ELF-1 (cell line): Measurements from ENCODE around the gene EPOP.

Experiments used
- DNase-seq: peaks from one replicate; pipeline ENCODE4 v3.0.0-alpha.2; 2016; ENCODE audit warnings: low read depth, low spot score

Gene EPOP

DNA sequence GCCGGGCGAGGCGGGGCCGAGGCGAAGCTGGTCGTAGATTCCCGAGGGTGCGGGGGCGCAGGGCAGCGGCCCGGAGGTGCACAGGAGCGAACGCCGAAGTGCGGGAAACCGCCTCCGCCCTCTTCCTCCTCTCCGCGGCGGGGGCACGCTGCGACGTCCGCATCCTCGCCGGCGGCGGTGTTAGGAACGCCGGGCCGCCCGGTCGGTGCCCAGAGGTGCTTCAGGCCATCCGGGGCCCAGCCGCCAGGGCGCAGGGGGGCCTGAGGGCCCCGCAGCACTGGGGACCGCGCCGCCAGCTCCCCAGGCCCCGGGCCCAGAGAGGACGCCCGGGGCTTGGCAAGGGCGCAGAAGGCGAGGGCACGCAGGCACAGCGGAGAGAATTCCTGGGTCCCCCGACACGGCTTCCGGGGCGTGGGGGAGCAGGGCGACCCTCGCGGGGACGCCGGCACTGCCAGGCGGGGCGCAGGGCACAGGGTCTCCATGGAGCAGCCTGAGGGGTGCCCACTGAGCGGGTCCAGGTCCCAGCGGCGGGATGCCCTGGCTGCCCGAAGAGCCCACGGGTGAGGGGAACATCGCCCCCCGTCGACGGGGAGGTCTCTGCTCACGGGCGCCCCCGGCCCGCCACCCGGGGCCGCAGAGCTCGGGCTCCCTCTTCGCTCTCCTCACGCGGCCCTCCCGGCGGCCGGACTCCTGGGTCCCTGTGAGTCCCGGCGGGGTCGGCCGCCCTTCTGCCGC lies 576 bp downstream of the EPOP start:
- peak; percentile 55 for DNase-seq

DNA sequence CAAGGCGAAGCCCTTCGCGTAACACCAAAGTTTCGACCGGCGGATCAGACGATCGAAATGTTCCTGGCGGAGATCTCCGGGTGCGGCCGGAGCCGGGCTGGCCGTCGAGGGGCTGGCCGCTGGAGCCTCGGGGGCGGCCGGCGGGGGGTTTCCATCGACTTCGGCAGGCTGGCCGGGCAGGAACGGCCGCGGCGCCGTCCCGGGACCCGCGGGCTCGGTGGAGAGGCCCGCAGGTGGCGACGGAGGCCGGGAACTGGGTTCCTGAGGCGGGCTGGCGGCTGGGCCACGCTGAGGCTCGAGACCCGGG lies 1.1 kb downstream of the EPOP start:
- DNase-seq: peak; percentile 54

DNA sequence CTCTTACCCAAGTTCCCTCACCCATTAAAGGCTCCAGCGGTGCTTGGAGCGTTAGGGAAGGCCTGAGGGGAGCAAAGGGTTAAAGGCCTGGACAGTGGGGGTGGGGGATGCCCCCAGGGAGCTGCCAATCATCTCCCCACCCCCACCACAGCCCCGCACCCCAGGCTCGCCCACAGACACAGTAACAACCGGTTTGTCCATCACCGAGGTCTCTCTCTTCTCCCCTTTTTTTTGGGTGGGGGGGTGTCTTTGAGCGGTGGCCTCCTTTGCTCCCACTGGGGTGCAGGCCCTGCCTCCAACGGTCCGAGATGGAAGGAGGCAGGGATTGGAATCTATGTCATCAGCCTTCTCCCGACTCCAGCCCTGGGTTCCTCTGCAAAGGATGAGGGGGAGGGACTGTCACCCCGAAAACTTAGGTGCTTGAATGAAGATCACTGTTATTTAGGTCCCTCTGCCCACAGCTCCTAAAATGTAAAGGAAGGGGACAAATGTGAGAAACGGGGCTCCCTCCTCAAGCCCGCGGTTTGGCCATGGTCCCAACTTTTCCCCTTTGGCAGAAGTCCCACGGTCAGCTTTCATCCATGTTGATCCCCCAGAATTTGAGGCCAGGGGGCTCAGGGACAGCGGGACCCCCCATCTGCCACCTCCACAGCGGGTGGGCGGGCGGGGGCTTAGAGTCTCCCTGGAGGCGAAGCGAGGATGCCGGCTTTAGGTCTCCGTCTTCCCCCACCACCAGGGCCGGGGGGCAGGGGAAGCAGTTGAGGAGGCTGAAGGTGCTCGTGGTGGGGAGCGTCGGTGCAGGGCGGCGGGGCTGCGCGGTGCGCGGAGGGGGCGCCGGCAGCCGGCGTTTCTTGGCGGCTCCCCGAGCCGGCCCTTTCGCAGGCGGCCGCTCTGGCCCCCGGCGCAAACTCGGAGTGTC lies 1.7 kb downstream of the EPOP start:
- DNase-seq: peak; percentile 60

DNA sequence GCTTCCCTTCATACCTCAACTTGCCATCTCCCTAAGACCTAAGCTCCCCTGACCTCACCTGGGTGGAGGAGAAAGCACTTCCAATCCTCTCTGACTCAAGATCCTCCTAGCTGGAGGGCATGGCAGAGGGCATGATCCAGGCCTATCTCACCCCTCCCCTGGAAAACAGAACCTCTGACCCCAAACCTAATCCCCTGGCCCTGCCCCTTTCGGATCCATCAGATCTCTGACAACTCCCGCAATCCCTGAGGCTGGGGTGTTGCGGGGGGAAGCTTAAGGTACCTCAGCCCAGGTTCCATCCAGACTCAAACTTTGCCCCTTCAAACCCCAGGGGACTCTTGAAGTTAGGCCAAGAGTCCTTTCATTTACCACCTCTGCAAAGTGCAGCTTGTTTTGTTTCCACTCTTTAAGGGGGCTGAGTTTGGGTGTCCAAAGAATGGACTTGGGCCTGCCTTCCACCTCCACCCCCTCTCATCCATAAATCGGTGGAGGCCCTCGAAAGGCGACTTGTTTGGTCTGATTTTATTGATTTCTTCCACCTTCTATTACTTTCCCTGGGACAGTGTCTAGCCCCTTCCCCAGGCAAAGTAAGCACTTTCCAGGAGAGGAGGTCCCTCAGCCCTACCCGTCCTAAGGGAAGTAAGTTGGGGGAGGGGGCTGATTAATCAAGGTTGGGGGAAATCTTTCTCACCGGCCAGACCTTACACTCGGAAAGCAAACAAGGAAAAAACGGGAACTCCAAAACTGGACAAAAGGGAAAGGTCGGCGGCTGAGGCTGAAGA lies 2.6 kb downstream of the EPOP start:
- DNase-seq: peak; percentile 65

DNA sequence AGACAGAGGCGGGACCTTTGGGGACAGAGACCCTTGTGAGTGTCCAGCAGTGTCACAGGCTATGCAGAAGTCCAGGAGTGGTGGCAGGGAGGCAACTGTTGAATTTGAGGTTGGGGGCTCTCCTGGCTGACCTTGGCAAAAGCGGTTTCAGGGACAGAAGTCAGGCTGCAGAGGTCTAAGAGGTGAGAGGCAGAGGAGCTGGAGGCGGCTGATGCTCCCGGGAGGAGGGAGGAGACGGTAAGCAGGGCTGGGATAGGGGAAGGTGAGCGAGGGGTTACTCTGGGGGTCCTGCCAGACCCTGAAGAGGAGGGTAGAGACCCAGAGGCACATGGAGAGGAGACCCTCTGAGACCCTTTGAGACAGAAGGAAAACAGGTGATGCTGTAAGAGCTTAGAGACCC lies 5.2 kb downstream of the EPOP start:
- DNase-seq: no peak

DNA sequence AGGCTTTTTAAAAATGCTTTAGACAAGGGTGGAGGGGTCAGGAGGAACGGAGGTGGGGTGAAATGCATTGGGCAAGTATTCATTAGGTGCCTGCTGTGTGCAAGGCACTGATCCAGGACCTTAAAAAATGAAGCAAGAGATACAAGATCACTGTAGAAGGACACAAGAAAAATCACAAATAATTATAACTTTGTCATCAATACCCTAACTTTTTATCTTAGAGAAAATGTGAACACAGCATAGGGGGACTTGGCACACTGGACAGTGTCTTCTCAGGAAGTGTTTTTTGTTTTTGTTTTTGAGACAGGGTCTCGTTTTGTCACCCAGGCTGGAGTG lies 7.0 kb downstream of the EPOP start:
- DNase-seq: no peak

DNA sequence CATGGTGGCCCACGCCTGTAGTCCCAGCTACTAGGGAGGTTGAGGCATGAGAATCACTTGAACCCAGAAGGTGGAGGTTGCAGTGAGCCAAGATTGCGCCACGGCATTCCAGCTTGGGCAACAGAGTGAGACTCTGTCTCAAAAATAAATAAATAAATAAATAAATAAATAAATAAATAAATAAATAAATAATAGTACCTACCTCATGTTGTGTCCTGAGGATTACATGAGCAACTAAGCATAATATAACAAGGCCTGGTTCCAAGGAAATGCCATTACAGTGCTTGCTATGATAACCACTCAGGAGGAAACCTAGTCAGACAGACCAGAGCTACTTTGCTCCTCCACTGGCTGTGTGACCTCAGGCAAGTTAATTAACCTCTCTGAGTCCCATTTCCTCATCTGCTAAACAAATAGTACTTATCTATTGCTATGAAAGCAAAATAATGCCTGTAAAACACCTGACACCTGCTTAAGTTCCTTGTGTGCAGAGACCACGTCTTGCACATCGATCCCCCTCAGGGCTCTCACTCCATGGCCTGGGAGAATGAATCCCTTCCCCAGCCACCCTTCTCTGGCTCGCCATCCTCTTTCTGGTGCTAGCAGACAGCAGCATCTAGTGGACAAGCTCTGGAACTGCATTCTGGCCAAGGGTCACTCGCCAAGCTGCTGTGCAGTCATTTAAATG lies 7.5 kb downstream of the EPOP start:
- peak; percentile 85 for DNase-seq

DNA sequence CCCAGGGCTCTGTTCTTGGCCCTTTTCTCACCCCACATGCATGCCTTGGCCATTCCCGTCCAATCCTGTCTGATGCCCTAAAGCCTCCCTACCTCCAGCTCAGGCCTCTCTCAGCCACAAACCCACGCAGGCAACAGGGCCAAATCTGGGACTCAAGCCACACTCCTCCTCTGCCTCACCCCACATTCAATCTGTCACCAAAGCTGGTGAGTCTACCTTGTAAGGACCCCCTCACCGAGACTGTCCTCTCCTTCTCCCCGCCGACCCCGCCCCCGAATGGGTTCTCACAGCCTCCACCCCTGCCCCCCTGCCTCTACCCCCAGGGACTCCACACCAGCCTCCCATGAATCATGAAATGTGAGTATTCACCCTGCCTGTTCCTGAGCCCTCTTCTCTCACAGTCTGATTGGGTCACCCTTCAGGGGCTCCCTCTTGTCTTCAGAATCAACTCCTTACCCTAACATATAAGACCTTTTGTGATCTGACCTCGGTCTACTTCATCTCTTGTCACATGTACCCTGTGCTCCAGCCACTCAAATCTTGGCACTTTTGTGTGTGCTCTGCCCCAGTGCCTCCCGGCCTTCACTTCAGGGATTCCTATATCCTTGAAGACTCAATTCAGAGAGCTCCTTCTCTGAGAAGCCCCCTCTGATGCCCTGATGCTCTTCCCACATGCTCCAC lies 10.7 kb downstream of the EPOP start:
- DNase-seq: no peak

DNA sequence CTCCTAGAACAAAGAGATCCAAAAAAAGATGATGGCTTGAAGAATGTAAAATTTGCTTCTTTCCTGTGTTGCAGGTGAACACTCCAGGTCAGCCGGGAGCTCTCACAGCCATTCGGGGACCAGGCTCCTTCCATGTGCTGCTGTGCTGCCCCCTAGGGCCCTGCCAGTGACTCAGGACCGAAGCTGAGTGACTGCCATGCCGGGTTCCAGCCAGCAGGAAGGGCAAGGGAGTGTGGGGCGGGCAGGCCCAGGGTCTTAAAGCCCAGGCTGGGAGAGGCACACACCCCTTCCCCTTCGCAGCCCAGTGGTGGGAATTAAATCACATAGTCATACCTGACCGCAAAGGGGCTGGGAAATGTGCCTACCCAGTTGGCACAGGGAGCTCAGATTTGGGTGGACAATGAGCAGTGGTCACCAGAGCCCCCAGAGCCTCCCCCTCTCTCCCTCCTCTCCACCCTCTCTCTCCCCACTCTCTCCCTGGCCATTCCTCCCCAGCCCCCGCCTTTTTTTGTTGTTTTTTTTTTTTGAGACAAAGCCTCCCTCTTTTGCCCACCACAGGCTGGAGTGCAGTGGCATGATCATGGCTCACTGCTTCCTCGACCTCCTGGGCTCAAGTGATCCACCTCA lies 11.5 kb downstream of the EPOP start:
- DNase-seq: peak; percentile 94

DNA sequence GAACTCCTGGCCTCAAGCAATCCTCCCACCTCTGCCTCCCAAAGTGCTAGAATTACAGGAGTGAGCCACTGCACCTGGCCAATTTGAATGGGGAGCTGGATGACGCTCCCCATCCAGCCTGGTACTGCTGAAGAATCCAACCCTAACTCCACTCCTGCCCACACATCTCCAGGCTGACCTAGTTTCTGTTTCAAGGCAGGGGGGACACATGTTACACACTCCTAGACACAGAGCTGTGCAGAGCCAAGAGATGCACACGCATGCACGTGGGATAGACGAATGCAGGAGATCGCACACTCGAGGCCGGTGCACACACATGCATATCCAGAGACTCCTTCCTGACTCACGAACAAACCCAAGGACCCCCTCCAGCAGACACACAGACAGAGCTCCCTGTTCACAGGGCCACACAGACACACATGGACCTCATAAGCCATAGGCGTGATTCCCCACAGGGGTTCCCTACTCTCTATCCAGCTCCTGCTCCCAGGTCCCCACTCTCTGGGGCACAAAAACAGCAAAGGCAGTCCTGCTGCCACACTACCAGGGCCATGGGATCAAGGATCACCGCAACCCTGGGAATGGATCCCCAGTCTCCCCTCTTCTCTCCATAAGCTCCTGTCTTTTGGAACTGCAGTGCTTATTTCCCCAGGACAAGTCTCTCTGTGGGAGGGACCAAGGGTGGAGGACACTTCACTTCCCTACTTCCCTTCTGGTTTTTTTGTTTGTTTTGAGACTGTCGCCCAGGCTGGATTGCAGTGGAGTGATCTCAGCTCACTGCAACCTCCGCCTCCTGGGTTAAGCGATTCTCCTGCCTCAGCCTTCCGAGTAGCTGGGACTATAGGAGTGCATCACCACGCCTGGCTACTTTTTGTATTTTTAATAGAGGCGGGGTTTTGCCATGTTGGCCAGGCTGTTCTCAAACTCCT lies 14.4 kb downstream of the EPOP start:
- no peak for DNase-seq

DNA sequence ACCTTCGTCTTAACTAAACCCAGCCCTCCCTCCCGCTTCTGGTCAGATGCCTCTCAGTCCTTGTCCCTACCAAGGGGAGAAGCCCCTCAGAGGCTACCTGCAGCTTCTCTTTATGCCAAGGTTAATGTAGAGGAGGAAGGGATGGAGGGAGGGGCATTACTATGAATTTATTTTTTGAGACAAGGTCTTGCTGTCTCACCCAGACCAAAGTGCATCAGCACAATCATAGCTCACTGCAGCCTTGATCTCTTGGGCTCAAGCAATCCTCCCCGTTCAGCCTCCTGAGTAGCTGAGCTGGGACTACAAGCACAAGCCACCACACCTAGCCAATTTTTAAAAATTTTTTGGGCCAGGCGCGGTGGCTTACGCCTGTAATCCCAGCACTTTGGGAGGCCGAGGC lies 15.3 kb downstream of the EPOP start:
- no peak for DNase-seq

DNA sequence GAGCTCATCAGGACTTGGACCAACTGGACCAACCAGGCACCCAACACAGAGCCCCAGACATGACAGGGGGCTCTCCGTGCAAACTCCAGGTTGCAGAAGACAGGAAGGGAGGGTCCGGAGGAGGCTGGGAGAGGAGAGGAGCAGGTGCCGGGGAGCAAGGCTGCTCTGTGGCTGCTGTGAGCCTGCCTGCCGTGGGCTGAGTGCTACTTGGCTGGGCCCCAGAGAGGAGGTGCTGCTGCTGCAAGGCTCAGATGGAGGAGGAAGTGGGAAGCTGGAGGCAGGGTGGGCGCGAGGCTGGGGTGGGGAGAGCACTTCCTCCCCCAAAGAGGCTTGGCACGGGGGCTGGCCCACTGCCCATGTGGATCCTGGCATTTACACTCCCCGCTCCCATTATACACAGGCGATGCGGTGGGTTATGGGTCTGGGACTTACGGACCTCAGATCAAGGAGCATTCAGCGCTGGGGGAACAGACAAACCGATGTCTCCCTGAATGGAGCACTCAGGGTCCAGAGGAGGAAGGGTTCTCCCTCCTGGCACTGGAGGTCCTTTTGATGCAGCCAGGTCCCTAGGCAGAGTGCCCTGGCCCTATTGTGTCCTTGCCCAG lies 15.9 kb downstream of the EPOP start:
- no peak for DNase-seq

DNA sequence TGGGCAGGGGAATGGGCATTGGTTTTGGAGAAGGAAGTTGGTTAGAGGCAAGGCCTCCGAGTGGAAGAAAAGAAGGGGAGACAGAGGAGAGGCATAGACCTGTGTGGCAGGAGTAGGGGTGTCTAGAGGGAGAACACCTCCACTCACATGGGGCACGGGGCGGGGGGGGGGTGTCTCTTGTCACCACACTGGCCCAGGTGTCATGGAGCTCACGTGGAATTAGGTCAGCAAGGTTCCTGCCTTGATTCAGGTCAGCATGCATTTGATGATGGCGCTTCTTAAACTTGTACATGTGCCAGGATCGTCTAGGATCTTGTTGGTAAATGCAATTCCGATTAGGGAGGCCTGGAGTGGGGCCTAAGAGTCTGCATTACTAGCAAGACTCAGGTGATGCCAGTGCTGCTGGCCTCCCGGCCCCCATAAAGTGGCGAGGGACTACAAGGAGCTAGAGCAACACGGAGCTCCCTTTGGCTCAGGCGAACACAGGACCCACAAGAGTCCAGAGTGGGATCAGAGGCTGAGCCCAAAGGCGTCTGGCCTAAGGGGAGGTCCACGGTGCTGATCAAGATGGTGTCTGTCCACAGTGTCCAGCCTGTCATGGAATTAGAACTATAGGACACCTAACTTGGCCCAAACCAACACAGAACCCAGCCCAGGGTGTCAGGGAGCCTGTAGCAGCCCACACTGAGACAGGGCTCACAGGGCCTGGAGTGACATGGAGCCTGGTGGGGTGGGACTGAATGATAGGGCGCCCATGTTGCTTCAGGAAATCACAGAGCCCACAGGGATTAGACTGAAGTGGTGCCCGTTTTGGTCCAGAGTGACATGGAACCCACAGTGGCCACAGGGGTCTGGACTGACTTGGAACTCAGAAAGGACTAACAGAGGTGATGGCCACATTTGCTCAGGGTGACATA lies 16.7 kb downstream of the EPOP start:
- no peak for DNase-seq

DNA sequence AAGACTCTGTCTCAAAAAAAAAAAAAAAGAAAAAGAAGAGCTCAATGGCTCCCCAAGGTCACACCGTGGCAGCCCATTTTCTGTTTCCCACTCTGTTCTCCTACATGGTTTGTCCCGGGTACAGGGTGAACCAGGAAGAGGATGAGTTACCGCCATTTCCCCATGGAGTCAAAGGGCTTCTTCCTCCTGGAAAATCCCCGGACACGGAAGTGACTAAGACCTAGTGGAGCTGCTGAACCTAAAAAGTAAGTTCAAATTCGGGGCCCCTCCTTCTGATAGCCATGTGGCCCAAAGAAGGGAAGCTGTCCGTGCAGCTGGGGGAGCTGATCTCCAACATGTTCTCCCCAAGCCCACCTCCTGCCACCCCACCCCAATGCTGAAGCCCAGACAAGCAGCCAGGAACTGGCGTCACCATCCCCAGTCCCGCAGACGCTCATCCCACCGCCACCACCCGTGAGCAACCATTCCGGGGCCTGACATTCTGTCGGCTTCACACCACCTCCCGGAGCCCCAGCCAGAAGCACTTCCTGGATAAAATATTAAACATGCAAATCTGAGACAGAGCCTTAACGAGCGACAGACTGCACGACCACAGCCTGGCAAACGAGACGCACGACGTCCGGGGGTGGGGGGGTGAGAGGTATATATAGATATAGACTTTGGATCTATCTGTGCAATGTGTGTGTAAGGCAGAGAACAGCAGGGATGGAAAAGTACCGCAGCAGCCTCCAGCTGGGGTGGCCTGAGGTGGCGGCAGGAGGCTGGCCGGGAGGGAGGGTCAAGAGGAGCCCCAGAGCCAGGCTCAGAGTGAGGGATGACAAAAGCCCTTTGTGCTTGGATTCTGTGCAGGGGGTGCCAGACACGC lies 17.6 kb downstream of the EPOP start:
- DNase-seq: no peak

DNA sequence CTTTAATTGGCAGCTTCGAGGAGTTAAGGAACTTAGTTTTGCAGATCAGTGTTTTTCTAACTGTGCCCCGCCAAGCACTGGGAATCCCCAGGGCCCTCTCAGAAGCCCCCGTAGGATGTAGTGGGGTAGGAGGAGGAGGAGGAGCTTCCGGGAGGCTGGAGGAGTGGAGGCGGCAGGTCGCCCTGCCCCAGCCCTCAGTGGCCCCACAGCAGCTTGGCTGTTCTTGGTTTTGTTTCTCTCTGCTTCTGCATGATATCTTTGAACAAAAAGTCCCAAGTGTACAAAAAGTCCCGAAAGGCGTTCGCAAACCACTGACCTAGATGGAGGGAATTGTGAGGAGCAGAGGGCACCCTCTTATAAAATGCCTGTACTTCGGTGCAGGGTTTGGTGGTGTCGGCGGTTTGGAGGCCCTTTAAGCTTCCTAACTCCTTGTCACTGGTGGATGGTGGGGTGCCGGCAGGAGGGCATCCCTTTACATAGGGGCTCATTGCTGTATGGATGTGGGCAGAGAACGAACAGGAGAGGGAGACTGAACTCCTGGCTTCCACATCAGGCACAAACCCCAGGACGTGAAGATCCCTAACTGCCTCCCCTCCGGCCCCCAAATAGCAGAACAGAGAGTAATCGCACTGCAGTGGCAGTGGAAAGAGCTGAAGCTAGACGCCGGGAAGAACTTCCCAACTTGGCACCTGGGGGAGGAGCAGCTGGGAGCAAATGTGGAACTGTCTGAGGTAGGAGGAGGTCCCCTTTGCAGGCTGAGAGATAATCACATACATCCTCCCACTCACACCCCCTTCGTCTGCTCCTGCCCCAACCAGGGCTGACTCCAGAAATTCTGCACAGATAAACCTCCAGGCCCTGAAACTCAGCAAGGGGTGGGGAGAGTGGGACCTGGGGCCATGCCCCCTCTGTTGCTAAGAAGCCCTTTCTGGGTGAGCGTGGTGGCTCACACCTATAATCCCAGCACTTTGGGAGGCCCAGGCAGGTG lies 20.1 kb downstream of the EPOP start:
- DNase-seq: no peak

DNA sequence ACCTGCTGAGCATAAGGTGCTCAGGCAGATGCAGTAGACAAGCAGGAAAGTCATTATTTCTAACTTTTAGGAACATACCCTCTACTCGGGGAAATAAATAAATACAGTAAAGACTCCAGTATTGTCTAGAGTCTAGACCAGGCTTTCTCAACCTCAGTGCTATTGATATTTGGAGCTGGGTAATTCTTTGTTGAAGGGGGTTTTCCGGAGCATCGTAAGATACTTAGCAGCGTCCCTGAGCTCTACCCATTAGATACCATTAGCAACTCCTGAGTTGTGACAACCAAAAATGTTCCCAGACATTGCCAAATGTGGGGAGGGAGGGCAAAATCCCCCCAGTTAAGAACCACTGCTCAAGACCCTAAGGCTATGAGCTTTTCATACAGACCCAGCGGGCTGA lies 21.1 kb downstream of the EPOP start:
- DNase-seq: no peak
